GM18868 (cell line): Measurements from ENCODE around the gene DPCD.
A peak's percentile ranks its signal among the peaks of the same experiment; 100 is the strongest.
"Not testable (repeated sequence)": the region's sequence is repeated elsewhere in the genome, so short reads cannot be mapped to it uniquely, and the experiment has no call there.

Source experiments
- ATAC-seq: cut with Tn5 transposase; IDR thresholded peaks from one replicate; pipeline ENCODE4 v1.9.1; 2021; ENCODE audit warnings: mild to moderate bottlenecking, moderate library complexity; ENCODE audit not compliant: unreplicated experiment

DPCD gene

GRCh38 chr10:101617102-101617823 lies 29.1 kb downstream of the DPCD start:
- peak; percentile 74 for ATAC-seq

DNA sequence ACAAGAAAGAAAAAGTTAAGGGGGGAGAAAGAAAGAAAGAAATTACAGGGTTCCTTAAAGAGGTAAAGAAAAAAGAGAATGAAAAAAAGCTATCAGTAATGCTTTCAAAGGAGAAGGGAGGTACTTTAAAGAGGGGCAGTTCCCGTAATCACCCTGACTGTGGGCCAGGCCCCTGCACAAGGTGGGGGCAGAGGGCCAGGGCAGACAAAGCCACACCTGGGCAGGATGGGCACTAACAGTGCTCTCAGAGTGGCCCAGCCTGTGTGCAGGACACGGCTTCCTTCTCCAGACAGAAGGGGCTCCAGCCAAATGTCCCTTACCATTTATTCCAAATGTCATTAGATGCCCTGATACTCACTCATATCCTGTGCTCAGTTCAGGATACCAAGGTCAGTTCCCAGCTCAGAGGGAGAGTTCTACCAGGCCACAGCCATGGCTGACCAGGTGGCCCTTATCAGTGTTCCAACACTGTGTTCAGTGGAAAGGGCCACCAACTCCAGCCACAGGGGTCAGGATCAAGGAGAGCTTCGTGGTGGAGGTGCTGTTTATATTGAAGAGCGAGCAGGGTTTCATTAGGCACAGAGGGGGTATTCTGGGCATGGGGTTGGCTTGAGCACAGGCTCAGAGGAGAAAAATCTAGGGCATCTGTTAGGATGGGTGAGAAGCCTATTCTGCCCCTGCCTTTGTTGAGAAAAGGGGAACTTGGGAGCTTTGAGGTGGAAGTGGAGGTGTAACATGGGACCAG lies 29.9 kb downstream of the DPCD start:
- peak; percentile 30 for ATAC-seq

DNA sequence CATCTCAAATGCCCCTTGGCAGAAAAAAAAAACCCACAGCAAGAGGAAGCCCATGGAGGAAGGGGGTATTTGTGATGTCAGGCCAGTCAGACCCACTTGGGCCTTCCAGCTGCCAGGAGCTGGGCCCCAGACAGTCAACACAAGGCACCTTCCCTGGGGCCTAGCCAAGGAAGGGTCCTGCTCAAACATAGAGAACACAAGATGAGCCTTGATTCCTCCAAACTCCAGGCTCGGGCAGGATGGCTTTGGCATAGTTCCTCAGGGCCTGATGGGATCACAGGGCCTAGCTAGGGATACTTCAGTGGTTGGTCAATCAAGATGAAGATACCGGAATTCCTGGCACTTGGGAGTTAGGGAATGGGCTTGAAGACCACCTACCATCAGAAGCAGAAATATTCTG lies 30.8 kb downstream of the DPCD start:
- no peak for ATAC-seq

GRCh38 chr10:101619983-101620382 lies 31.9 kb downstream of the DPCD start:
- no peak for ATAC-seq

DNA sequence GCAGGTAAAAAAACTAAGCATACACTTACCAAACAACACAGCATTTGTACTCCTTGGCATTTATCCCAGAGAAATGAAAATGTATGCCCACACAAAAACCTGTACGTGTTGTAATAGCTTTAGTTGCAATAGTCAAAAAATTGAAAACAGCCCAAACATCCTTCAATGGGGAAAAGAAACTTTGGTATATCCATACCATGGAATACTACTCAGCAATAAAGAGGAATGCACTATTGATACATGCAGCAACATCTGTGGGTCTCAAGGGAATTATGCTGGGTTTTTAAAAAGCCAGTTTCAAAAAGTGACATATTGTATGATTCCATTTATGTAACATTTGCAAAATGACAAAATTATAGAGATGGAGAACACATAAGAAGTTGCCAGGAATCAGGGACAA lies 35.4 kb downstream of the DPCD start:
- no peak for ATAC-seq

GRCh38 chr10:101624526-101625102 lies 36.5 kb downstream of the DPCD start:
- no peak for ATAC-seq

GRCh38 chr10:101625821-101626412 lies 37.8 kb downstream of the DPCD start:
- ATAC-seq, result no peak

- no peak for ATAC-seq
Measured at GRCh38 chr10:101629837-101630632, 41.9 kb downstream of the DPCD start.

GRCh38 chr10:101630633-101630920 lies 42.5 kb downstream of the DPCD start:
- ATAC-seq, result no peak

GRCh38 chr10:101631821-101632475 lies 43.8 kb downstream of the DPCD start:
- no peak for ATAC-seq

GRCh38 chr10:101633510-101633909 lies 45.4 kb downstream of the DPCD start:
- ATAC-seq, result not testable (repeated sequence)

GRCh38 chr10:101639141-101639900 lies 51.2 kb downstream of the DPCD start:
- no peak for ATAC-seq

DNA sequence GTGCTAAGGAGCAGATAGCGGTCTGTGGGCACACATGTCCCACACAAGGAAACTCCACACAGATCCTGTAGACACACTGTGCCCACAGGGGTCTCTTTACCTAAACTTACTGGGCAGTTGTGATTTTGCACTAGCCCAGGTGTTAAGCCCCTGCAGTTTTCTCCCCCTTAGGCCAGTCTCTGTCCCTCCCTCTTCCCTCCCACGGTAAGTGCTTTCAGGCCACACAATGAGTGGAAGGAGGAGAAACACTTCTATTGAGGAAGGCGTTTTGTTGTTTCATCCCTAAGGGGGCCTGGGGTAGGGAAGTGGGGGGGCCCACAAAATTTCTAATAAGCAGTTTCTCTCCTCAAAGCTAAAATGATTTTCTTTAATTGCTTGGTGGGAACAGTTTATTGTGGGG lies 55.4 kb downstream of the DPCD start:
- no peak for ATAC-seq

- no peak for ATAC-seq
Measured at GRCh38 chr10:101644002-101644401, 55.9 kb downstream of the DPCD start.

DNA sequence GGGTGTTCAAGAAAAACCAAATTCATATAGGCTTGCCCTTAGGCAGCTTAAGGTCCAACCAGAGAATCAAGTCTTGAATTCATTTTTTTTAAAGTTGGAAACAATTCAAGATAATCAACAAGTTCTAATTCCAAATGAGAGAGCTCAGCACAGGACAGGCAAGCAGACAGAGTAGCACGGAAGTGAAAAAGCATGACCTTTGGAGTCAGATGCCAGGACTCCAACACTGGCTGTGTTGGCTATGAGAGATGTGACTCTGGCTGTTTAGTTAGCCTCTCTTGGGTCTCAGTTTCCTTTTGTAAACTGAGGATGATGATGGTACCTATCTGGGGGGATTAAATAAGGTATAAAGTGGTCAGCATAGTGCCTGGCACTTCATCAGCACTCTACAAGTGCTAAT lies 57.5 kb downstream of the DPCD start:
- no peak for ATAC-seq

DNA sequence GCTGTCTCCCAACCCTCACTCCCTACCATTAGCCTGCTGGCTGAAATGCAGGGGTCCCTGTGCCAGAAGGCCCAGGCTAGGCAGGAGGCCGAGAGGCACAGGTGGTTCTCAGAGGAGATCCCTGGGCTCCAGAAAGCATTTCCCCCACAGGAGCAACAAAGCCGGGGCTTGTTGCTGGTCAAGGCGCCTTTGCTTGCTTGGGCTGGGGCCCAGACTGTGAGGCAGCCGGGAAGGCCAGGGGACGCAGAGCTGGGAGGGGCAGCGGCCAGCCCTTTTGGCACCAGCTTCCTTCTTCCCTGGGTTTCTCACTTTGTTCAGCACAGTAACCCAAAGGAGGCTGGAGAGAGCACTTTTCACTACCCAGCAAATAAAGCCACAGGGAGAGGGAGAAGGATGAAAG lies 58.2 kb downstream of the DPCD start:
- no peak for ATAC-seq

DNA sequence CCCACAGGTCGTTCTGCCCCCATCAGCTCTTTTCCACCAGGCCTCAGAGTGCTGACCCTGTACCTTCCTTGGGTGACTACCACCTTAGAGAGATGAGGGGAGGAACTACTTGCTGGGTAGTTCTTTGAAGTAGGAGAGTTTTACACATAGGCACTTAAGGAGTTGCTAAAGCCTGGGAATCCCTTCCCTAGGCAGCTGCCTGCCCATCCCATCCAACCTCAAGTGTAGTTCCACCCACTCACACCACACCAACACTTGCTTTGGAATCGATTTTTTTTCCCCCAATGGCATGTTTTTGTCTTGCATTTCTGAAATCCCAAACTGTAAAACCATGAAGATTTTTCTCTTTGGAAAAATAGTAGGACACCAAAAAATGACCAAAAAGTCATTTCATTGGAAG lies 59.1 kb downstream of the DPCD start:
- no peak for ATAC-seq

DNA sequence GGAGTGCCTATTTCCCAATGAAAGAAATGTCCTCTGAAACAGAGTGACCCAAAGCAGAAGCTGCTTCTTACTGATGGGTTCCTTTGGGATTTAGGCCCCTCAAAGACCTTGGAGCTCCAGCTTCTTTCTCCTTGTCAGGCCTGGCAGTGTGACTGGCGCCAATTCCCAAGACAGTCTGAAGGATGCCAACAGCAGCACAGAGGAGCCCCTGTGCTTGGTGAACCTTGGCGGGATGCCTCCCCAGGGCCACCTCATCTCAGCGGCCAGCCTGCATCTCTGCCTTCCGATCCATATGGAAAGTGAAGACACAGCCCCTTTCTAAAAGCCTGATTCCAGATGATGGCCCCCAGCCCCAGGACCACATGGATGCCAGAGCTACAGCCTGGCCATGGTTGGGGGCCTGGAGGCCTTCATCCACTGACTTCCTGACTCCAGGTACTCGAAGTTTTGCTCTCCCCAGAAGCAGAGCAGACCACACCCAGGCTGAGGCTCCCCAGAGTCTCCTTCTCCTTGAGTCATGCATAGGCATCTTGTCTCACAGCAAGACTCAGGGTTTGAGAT lies 61.5 kb downstream of the DPCD start:
- no peak for ATAC-seq

DNA sequence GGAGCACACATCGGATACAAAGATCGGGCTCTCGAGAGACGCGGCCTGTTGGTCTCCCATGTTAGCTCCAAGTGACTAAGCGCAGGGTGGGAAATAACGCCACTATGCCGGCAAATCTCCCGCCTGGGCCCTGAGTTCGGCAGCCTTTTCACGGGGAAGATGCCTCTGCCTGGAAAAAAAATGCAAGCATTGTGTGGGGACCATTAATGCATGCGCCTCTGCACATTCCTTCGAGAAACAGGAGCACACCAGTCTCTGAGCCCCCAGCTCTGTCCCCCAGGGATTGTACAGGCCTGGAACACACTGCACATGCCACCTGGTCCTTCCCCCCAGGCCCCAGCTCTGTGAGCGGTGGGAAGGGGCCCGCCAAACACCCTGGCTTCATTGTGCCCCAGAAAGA lies 62.7 kb downstream of the DPCD start:
- ATAC-seq, result no peak

DNA sequence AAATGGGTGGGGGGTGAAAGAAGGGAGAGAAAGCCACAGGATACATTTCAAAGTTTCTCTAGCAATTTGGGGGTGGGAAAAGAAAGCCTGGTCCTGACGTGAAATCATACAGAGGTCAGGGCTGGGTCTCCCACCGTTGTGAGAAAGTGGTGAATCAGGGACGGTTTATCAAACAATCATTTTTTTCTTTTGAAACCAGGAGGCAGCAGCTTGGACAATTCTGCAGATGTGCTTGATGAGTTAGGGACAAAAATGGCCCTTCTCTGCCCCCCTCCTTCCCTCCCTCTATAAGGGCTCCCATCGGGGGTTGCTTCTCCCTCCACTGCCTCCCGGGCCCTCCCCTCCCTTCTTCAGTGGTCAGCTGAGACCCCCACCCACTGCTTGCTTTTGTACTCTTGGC lies 63.2 kb downstream of the DPCD start:
- ATAC-seq, result no peak
